ENCODE data around the gene TMEM106A.
"Not testable (repeated sequence)": the region's sequence is repeated elsewhere in the genome, so short reads cannot be mapped to it uniquely, and the experiment has no call there.

Gene TMEM106A, protein sequence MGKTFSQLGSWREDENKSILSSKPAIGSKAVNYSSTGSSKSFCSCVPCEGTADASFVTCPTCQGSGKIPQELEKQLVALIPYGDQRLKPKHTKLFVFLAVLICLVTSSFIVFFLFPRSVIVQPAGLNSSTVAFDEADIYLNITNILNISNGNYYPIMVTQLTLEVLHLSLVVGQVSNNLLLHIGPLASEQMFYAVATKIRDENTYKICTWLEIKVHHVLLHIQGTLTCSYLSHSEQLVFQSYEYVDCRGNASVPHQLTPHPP

DNA sequence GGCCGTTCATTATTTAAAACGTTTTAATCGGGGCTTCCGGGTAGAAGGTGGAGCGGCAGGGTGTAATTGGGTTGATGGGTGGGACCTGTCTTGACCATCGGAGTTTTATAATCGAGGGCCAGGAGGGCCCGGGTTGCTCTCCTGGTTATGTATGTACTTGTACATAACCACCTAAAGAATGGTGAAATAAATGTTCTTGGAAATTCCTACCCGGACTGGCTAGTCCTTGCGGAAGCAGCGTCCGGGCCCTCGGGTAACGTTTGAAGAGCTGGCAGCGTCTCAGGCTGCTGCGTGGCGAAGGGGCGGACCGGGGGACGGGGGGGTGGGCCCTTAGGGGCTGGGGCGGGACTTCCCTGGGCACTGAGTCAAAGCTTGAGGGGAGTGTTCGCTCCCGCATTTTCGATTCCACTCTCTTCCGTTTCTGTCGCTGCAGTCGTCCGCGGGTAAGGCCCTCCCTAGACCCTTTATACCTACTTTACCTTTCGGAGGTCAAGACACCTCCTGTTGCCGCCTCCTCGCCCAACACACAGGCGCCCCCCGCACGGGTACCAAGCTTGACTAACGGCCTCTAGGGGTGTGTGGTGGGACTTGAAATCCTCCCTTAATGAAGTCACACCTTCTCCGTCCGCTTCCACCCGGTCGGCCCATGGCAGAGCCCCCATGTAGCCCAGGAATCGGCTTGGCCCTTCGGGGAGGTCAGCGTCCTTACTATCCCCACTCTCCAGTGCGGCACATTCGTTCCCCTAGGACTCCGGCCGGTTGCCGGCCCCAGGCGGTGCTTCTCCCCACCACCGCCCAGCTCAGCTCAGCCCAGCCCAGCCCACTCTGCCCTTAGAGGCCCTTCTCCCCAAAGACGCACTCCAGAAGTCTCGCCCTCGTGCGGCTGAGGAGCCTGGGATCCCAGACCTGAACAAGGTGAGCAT, at the start of gene TMEM106A:
Gene TMEM106A, plus strand, starts transcription at position 396 of the 923 bp plus-strand sequence. CDS start 1,167 bp downstream, outside the sequence.
- DNase-seq: no peak

DNA sequence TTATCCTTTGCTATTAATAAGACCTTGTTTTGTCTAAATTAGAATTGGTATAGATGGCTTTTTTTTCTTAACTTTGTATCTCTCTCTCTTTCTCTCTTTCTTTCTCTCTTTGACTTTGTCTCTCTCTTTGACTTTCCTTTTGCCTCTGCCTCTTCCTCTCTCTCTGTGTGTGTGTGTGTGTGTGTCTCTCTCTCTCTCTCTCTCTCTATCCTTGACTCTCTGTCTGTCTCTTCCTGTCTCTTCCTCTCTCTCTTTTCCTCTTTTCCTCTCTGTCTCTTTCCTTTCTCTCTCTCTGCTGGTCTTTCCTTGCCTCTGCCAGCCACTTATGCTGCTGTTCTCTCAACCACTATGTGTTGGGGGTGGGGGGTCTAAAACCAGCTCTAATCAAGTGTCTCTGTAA, 45.7 kb upstream of the TMEM106A start:
- not testable (repeated sequence) for DNase-seq

DNA sequence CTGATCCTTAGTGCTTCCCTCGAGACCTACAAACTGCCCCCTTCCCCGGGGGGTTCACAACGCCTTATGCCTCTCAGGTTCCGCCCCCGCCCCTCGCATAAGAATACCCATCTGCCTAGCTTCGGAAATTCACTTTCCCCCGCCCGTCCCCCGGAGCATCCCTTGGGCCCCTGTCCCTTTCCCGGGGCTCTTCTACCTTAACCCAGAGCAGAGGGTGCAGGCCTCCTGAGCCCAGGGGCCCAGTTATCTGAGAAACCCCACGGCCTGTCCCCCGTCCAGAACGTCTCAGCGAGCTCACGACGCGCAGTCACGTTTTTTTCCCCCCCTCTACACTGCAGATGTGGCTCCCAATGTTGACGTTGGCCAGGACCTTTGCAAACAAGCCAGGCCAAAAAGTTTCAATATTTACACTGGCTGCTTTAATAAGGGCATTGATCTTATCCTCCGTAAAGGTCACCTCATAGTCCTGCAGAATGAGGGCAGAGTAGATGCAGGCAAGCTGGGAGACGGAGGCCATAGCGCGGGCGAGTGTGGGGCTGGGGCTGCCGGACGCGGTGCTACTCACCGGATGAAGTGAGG, 42.0 kb upstream of the TMEM106A start:
- no peak for DNase-seq

DNA sequence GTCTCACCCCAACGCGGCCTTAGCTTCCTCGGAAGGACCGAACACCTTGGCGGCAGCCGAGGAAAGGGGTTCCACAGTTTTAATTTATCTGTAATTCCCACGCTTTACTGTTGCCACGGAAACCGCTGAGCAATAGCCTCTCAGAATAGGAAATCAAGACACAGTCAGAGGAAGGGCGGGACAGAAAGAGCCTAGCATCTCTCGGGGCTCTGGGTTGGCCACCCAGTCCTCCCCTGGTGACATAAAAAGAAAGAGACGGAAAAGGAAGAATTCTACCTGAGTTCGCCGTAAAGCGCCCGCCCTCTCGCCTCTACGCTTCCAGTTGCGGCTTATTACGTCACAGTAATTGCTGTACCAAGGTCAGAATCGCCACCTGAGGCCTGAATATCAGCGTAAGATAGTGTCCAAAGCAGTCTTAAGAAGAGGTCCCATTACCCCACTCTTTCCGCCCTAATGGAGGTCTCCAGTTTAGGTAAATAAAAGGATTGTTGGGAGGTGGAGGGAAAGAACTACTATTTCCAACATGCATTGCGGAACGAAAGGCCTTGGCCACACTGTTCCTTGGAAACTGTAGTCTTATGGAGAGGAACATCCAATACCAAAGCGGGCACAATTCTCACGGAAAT, 41.4 kb upstream of the TMEM106A start:
- DNase-seq: peak; percentile 94

DNA sequence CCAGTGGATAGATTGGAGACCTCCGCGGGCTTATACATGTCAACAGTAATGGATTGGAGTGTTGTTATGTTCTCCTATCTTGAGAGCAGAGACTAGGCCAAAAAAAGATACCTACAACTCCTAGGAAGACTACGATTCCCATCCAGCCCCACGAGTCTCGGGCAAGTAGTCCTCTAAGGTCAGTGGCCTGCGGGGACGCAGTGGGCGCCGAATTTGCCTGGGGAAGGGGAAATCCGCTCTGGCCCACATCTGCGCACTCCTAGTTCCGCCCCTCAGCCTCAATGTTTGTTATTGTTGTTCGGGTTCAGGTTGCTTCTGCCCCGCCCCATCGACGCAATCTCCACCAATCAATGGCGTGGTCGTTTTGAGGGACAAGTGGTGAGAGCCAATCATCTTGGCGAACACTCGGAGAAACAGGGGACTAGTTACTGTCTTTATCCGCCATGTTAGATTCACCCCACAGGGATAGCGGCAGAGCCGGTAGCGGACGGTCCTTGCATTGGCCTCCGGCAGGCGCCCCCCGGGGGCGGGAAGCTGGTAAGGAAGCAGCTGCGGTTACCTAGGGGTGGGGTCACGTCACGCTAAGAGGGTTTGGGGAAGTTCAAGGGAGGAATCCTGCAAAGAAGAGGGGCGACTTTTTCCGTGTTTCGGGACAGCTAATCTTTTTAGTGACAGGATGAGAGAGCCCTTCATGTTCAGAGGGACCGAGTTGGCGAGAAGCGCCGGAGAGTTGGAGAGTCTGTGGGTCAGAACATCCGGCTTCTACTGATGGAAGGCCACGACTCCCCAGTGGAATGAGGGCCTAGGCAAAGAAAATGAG, 40.7 kb upstream of the TMEM106A start, which contains the start of gene NBR1:
Gene NBR1, plus strand, starts transcription at position 449 of the 820 bp plus-strand sequence. CDS start 4,586 bp downstream, outside the sequence.
- DNase-seq: peak; percentile 98

DNA sequence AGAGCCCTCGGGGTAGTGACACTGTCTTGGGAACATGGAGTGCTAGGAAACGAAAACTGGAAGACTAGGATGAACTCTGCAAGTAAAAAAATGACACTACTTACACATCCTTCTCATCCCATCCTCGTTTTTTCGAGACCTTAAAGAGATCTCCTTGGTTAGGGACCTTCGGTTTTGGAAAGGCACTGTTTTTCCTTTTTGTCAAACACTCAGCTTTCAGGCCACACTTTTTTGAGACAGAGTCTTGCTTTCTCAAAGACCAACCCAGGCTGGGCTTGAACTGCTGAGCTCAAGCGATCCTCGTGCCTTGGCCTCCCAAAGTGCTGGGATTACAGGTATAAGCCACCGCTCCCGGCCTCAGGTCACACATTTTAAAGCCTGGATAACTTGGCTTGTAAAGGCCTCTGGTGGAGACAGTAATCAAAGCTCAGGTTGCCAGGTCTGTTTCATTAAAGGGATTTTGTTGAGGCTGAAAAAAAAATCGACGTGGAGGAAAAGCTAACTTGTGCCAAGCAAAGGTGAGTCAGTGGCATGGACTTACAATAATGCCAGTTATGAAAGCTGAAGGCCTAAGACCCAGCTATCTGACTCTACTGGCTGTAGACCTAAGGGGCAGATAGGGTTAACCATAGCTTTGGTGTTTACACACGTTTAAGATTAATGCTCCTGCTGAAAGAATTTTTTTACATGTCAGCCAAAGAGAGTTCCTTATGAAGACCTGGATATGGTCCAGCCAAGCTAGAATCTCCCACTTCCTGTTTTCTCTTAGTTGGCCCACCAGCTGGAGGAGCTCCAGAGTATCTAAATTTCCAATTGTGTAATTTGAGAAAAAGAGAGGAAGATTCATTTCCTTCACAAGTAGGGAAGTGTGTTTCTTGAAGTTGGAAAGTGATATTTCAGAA, 39.8 kb upstream of the TMEM106A start:
- no peak for DNase-seq

DNA sequence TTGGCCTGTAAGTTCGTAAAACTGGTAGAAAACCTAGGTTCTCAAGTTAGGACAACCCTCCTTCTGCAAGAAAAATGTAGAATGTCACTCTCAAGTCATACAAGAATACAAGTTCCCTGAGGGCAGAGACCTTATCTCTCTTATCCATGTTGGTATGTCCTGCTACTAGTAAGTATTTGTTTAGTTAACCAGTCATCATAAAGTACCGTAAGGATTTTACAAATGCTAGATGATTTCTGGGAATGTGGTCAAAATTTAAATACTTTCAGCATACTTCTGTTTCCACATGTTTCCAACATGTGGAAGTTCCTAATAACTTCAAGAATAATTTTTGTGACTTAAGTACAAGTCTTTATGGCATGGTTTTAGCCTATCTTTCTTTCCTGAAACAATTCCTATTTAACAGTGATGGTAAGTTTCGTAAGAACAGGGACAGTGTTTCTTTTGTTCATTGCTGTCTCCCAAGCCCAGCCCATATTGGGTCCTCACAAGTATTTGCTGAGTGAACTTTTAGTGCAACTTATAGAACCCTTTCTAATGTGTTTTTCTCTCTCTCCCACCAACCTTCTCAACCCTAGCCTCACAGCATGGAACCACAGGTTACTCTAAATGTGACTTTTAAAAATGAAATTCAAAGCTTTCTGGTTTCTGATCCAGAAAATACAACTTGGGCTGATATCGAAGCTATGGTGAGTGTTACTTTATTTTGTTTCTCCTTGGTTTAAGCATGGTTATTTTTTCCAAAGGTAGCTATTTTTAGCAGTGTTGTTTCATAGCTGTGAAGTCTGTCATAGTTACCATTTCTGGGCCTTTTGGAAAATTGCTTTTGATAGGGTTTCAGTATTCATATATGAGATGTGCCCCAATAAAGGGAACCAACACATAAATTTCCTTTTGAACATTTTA, 36.2 kb upstream of the TMEM106A start:
- no peak for DNase-seq

DNA sequence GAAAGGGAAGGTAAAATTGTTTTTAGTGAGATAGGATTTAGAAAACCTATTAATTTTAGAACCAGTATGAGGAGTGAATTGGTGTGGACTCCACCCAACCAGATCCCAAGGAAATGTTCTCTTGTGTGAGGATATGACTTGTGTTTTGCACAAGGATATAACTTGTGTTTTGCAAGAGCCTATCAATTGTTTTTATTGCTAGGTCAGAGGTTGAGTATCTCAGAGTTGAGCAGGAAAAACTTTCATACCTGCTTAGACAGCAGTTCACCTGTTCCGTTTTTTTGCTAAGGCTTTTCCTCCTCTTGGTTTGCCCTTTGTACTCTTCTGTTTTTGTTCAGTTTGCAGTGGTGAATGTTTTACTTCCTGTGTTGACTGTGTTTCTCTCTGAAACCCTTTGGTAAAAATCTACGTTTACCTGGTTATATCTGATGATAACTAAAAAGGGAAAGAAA, 35.5 kb upstream of the TMEM106A start:
- DNase-seq: no peak

DNA sequence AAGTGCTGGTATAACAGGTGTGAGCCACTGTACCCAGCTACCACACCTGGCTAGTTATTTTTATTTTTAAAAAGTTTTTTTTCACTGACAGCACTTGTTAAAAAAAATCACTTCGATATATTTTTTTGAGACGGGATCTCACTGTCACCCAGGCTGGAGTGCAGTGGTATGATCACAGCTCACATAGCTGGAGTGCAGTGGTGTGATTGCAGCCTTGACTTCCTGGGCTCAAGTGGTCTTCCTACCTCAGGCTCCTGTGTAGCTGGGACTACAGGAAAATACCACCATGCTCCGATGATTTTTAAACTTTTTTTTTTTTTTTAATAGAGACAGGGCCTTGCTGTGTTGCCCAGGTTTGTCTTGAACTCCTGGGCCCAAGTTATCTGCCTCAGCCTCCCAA, 27.8 kb upstream of the TMEM106A start:
- DNase-seq: no peak

DNA sequence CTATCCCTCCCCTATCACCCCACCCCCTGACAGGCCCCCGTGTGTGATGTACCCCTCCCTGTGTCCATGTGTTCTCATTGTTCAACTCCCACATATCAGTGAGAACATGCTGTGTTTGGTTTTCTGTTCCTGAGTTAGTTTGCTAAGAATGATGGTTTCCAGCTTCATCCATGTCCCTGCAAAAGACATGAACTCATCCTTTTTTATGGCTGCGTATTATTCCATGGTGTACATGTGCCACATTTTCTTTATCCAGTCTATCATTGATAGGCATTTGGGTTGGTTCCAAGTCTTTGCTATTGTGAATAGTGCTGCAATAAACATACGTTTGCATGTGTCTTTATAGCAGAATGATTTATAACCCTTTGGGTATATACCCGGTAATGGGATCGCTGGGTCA, 25.0 kb upstream of the TMEM106A start:
- DNase-seq: not testable (repeated sequence)

DNA sequence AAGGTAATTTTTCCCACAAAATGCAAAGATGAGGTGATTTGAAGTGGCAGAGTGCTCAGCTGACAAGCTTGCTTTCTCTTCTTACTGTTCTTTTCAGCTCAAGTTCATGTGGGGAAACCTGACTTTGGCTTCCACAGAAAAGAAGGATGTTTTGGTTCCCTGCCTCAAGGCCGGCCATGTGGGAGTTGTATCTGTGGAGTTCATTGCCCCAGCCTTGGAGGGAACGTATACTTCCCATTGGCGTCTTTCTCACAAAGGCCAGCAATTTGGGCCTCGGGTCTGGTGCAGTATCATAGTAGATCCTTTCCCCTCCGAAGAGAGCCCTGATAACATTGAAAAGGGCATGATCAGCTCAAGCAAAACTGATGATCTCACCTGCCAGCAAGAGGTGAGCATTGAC, 18.4 kb upstream of the TMEM106A start:
- no peak for DNase-seq

DNA sequence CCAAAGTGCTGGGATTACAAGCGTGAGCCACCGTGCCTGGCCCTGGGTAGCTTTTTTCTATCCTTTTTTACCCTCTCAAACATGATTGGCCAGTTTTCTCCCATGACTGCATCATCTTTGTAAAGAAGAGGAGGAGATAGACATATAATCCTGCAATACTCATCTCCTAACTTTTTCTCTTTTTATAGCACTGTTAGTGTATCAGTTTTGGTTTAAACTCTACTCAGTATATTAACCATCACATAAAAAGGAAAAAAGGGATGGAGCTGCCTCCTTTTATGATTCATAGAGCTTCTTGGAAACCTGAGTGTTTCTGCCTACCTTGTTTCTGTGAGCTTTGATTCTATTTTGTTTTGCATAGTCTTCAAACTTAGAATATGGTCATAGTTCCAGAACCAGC, 12.0 kb upstream of the TMEM106A start:
- DNase-seq: no peak

DNA sequence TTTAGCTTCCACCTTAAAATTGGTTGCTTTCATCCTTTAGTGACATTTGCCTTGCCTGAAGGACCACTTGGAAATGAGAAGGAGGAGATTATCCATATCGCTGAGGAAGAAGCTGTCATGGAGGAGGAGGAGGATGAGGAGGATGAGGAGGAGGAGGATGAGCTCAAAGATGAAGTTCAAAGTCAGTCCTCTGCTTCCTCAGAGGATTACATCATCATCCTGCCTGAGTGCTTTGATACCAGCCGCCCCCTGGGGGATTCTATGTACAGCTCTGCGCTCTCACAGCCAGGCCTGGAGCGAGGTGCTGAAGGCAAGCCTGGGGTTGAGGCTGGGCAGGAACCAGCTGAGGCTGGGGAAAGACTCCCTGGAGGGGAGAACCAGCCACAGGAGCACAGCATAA, 11.5 kb upstream of the TMEM106A start:
- DNase-seq: no peak

DNA sequence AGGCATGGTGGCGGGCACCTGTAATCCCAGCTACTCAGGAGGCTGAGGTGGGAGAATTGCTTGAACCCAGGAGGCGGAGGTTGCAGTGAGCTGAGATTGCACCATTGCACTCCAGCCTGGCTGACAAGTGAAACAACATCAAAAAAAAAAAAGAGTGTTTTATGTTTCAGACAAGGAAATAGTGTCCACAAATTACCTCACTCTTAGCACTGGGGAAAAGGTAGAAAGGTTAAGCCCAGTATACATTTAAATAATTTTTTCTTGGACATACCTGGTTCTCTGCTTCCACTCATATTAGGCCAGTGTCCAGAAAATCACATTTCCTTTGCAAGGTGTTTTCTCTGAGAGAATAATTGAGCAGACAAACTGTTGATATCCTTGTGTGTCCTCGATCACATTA, 8.7 kb upstream of the TMEM106A start:
- DNase-seq: not testable (repeated sequence)

DNA sequence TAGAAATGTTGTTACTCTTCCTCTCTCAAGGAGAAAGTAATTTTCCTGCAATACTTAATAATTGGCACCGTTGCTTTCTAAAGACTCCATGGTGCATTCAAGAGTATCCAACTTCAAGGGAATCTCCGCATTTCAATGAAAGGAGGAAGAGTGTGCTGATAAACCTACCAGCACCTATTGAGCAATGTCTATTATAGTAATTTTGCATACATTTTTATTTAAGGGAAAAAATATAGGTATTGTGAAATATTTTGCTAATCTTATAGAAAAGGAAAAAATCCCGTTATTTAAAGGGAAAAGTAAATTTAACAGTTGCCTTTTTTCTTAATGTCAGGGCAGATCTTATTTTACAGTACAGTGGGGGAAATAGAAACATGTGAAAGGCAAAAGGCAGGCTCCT, 1.1 kb upstream of the TMEM106A start:
- DNase-seq: no peak

DNA sequence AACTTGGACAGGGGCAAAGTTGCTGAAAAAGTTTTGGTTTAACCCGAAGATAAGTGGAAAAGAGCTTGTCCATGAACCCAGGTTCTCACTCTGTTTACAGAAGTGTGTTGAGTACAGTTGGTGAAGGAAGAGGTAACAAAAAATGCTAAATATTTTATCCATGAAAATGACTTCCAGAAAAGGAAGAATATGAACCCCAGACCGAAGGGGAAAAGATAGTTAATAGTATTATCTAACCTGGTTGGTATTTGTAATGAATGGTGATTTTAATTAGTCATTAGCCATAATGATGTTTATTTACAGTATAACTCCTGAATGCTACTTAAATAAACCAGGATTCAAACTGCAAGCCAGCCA, 574 bp upstream of the TMEM106A start:
- DNase-seq: no peak

DNA sequence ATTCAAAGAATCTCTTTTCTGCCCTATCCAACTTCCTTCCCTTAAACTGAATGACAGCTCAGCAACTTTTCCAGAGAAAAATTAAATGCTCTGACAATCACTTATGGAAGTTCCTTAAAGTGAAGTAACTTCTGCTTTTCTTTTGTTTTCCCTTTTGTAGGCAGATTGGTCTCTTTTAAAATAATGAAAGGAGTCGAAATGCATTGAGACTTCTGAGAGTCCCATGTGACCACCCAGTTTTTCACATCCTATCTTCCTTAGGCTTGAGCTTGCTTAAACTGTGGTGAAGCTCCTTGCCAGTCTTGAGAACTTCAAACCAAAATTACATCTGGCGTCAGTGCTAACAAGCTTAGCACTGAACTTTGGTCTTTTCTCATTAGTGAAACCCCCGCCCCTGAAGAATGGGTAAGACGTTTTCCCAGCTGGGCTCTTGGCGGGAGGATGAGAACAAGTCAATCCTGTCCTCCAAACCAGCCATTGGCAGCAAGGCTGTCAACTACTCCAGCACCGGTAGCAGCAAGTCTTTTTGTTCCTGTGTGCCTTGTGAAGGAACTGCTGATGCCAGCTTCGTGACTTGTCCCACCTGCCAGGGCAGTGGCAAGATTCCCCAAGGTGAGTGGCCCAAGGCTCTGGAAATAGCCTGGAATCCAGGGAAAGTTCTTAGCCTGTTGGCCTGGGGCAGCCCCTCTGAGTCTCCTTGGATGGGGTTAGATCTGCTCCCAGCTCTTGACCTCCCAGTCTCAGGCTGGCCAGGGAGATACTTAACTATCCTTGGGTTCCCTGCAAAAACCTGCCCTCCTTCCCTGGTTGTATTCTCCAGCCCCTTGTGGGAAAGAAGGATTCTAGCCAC, 1.2 kb downstream of the TMEM106A start:
- DNase-seq: no peak

DNA sequence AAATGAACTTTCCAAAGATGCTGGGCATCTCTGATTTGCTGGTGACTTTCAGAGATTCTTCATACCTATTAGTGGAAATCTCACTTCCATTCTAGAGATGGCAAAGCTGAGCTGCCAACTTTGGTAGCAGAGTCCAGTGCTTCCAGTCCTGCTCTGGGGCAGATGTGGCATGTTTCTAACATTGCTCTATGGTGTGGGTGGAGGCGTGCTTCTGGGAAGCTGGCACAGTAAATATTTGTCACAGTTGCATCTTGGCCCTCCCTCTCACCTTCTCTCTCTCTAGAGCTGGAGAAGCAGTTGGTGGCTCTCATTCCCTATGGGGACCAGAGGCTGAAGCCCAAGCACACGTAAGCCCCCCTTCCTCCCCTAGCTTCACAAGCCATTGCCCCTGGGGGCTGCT, 1.9 kb downstream of the TMEM106A start:
- no peak for DNase-seq

DNA sequence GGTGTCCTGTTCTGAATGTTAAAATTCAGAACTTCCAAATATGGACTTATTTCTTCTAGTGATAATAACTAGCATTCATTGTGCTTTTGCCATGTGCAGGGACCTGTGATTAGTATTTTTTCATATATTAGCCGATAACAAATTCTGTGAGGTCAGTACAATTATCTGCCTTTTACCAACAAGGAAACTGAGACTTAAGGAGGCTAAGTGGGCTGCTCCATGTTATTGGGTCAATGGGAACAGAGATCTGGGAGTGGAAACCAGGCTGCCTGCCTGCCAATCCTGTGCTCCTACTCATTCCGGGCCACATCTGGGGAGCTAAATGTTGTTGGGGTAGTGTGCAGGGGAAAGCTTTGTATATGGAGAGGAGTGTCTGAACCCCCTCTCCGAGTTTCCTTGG, 3.7 kb downstream of the TMEM106A start:
- no peak for DNase-seq
